Cardiac fibroblast (primary cell): Measurements from ENCODE around the gene RGS16.

ENCODE experiments used
- DNase-seq, 2 donors: peaks; one replicate each; pipeline versions ENCODE4 v3.0.0 to v3.0.0-alpha.2; 2010; ENCODE audit warnings: low read depth in 2 of 2
- H3K4me3 ChIP-seq, 2 donors: replicated peaks in 1 of 2; 1 replicate in 1 of 2; 2 replicates in 1 of 2; pipeline ENCODE4 v1.5.1; 2011; ENCODE audit warnings: low read depth in 2 of 2, low read length in 2 of 2, mild to moderate bottlenecking in 2 of 2, moderate library complexity in 1 of 2
- TF ChIP-seq, protein P1 (sequence below): IDR thresholded peaks from one replicate; pipeline ENCODE4 v1.5.1; 2011; ENCODE audit warnings: low read depth, mild to moderate bottlenecking, low read length, inconsistent platforms

Gene RGS16

DNA sequence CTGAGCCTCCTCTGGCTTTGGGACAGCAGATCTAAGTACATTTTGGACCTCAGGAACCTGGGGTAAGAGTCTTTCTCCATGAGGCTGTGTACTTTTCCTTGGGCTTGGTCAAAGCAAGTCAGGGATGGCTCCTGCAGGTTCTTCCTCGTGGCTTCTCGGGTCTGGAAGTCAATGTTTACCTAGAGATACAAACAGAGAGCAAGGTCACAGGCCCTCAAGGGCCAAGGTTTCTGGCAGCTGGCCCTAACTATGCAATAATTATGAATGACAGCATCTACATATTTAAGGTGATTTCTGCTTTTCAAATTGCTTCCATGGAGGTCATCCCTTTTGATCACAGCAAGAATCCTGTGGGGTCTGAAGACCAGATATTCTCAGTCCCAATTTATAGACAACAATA lies 42.5 kb upstream of the RGS16 start:
- no peak for DNase-seq
- no peak overlapping the region for H3K4me3 ChIP-seq
- TF ChIP-seq, protein P1, sequence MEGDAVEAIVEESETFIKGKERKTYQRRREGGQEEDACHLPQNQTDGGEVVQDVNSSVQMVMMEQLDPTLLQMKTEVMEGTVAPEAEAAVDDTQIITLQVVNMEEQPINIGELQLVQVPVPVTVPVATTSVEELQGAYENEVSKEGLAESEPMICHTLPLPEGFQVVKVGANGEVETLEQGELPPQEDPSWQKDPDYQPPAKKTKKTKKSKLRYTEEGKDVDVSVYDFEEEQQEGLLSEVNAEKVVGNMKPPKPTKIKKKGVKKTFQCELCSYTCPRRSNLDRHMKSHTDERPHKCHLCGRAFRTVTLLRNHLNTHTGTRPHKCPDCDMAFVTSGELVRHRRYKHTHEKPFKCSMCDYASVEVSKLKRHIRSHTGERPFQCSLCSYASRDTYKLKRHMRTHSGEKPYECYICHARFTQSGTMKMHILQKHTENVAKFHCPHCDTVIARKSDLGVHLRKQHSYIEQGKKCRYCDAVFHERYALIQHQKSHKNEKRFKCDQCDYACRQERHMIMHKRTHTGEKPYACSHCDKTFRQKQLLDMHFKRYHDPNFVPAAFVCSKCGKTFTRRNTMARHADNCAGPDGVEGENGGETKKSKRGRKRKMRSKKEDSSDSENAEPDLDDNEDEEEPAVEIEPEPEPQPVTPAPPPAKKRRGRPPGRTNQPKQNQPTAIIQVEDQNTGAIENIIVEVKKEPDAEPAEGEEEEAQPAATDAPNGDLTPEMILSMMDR, result no peak

DNA sequence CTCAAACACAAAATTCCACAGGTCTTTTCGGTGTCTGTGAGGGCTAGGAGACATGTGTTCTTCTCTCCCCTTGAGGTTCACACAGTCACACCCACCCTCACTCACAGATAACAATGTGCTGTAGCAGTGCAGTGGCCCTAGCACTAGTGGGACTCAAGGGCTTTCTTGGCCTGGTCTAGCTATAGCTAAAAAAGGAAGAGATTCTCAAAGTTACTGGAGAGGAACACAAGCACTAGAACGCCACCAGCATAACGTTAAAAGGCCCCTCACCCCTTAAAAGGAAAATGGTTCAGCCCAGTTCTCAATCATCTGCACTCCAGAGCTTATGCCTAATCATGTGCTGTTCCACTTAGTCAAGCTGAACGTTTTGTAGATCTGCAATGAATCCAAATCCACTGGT lies 40.7 kb upstream of the RGS16 start:
- no peak overlapping the region for H3K4me3 ChIP-seq
- no peak for DNase-seq
- TF ChIP-seq, protein P1, result no peak

DNA sequence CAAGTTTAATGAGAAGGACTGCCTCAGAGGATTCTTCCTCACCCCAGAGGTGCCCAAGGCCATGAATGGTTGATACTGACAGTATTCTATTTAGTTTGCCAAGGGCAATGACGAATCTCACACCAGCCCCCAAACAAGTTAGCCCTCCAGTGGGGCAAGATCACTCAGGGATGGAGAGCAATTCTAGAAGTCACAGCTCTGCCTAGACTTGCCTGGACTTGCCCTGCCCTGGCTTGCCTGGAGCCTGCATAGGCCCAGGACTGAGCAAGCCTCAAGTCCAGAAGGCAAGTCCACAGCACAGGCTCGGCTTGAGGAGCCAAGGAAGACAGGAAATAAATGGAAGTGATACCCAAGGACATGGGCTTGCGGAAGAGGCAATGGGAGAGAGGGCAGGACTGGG lies 39.5 kb upstream of the RGS16 start:
- H3K4me3 ChIP-seq, result no peak overlapping the region
- DNase-seq, result no peak
- TF ChIP-seq, protein P1, result no peak

GRCh38 chr1:182642461-182642860 lies 38.3 kb upstream of the RGS16 start:
- no peak overlapping the region for H3K4me3 ChIP-seq
- TF ChIP-seq, protein P1, result no peak
- no peak for DNase-seq

DNA sequence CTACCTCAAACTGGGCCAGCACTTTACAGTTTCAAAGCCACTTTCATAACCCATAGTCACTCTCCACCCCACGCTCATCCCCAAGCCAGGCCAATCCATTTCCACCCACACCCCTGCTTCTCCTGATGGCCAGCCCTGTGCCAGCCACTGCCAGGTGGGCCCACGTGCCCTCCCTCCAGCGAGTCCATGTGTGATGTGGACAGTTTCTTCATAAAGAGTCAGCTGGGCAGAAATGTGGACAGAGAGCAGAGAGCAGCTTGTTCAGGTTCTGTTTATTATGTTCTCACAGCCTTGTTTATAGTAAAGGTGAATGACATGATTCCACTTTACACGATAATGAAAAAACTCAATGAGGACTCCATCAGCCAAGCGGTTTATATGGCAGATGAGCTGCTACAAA lies 37.4 kb upstream of the RGS16 start:
- DNase-seq, result no peak
- no peak overlapping the region for H3K4me3 ChIP-seq
- TF ChIP-seq, protein P1, result no peak

DNA sequence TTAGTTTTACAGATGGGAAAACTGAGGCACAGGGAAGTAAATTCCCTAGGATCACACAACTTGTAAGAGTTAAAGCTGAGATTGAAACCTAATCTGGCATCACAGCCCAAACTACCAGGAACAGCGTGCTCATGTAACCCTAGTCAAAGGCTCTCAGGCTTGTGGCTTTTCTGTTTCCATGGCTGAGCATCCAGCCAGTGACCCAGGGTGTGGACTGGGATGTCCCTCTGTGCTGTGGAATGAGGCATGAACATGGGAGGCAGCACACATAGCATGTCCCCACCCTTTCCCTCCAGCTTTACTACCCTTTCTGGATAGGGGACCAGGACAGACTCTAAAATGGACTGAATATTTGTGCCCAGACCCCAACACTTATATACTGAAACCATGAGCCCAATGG lies 35.1 kb upstream of the RGS16 start:
- DNase-seq, result no peak
- TF ChIP-seq, protein P1, result no peak
- no peak overlapping the region for H3K4me3 ChIP-seq

- H3K4me3 ChIP-seq, result no peak overlapping the region
- TF ChIP-seq, protein P1, result no peak
- DNase-seq, result no peak
Observed at GRCh38 chr1:182637769-182638168, 33.6 kb upstream of the RGS16 start.
